GM20000 (cell line): Measurements from ENCODE around the gene INPP5B.

ENCODE experiments used
- DNase-seq: peaks from one replicate; pipeline ENCODE4 v3.0.0; 2012; ENCODE audit warnings: low spot score
- TF ChIP-seq, protein P1 (sequence below): IDR thresholded peaks from 2 replicates; pipeline ENCODE4 v1.5.1; 2012; ENCODE audit warnings: mild to moderate bottlenecking, control low read depth; ENCODE audit errors: extremely low read depth, missing control alignments

The INPP5B gene

DNA sequence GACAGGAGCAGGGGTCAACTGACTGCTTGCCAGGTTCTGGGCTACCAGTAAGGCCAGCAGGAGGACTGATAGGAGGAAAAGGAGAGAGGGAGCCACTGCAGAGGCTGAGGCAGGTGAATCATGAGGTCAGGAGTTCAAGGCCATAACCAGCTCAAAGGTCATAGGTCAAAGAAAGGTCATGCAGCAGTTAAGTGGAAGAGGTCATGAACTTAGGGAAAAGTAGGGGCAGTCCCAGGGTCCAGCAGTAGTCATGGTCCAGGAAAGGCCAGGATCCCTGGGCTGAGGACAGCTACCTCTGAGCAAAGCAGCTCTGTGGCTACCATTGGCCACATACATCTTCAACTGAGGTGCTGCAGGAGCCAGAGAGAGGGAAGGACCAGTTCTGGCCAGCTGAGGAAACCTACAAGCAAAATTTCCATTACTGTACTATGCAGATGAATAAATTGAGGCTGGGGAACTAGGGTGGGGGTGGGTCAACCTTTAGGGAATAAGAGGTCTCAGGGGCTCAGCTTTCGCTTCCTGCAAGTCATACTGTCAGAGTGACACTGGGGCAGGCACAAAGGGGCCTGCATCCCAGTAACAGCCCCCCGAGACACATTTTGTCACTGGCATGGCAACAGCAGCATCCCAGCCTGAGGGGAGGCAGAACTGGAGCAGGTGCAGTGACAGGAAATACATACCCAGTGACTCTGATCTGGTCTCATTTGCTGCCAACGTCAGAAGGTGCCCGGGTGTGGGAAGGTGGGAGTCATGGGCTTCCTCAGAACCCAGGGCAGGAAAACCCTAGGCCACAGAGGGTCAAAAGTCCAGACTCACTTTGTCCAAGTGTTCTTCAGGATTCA is 5.2 kb upstream of the INPP5B start:
- TF ChIP-seq, protein P1, sequence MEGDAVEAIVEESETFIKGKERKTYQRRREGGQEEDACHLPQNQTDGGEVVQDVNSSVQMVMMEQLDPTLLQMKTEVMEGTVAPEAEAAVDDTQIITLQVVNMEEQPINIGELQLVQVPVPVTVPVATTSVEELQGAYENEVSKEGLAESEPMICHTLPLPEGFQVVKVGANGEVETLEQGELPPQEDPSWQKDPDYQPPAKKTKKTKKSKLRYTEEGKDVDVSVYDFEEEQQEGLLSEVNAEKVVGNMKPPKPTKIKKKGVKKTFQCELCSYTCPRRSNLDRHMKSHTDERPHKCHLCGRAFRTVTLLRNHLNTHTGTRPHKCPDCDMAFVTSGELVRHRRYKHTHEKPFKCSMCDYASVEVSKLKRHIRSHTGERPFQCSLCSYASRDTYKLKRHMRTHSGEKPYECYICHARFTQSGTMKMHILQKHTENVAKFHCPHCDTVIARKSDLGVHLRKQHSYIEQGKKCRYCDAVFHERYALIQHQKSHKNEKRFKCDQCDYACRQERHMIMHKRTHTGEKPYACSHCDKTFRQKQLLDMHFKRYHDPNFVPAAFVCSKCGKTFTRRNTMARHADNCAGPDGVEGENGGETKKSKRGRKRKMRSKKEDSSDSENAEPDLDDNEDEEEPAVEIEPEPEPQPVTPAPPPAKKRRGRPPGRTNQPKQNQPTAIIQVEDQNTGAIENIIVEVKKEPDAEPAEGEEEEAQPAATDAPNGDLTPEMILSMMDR: no peak
- DNase-seq: no peak

DNA sequence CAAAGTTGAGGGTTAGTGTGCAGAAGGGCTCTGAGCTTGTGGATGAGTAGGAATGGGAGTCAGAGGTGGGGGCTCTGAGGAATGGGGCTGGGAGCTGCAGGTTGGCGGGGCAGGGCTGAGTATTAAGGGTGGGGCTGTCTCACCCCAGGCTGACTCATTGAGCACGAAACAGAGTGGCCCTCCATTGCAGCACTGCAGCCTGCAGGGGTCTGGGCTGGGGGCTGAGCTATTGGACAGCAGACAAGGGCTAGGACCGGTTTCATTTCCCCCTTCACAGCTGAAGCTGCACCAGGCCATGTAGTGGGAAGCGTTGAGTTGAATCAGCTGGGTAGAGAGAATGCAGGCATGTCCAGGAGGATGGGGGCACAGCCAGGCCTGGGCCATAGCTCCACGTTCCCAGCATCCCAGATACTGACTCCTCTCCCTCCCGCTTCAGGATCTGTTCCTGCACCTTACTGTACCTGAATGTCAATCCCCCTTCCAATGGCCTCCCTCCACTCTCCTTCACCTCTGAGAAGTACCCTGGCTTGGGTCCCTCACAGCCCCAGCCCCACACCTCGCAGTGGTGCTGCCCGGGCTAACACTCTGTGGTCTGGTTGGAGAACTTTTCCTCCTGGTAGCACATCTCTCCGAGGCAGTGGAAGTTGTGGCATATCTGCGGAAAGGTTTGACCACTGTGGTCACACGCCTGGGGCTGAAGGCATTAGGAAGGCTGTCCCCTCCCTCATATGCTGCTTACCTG is 4.4 kb upstream of the INPP5B start:
- TF ChIP-seq, protein P1: no peak
- DNase-seq: no peak

DNA sequence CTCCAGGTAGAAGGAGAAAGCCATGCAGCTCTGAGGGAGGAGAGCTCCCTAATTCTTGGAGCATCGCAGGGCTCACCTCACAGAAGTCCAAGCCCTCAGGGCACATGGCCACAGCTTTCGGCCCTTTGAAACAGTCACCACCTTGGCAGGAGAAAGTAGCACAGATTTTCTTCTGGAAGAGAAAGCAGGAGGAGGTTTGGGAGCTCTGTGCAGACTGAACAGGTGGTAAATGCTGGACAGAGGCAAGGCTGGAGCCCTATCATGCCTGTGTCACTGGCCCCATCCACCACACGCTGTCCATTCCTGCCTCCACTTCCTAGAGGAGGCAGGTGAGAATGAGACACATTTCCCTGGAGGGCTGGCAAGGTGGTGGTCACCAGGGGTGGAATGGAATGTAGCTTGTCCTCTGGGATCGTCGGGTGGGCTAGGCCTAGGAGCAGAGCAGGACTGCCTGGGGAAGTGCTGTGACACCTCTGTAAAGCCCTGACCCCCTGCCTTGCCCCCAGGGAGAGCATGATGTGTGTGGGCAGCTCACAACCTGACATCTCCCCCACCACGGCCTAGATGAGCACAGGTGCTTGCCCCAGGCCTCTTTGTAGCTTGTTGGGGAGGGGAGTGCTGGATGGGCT is 2.8 kb upstream of the INPP5B start:
- no peak for DNase-seq
- TF ChIP-seq, protein P1: no peak

DNA sequence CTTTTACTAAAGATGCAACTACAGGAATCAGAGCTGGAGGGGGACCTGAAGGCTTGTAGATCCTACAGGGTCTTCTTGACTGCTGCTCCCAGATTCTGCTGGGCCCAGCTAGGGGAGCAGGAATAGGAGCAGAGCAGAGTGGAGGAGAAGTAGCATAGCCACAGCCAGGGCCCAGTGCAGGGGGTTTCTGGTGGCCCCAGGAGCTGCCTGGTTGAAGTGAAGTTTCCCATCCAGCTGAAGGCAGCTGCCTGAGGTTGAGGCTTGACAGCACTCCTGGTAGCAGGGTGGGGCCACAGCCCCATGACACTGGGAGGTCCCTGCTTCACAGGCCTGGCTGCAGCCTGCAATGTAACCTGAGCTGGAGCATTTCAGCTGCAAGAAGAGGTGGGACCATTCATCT is 2.0 kb upstream of the INPP5B start:
- no peak for DNase-seq
- TF ChIP-seq, protein P1: no peak

DNA sequence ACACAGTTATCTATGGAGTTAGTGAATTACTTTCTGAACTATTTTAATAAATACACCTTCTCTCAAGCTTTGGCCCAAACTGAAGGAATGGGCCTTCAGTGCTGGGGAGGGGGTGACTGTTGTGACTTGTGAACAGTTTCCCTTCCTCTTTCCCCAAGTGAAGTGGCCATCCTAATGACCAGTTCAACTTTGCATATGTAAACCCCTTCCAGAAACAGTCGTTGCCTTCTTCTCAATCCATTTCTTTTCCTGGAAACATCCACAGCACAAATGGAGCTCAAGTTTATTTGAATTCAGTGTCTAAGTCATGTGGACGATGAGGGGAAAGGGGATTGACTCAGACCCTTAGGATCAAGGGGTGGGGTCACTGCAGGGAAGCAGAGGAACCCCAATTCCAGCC is 1.3 kb upstream of the INPP5B start:
- TF ChIP-seq, protein P1: no peak
- DNase-seq: no peak

DNA sequence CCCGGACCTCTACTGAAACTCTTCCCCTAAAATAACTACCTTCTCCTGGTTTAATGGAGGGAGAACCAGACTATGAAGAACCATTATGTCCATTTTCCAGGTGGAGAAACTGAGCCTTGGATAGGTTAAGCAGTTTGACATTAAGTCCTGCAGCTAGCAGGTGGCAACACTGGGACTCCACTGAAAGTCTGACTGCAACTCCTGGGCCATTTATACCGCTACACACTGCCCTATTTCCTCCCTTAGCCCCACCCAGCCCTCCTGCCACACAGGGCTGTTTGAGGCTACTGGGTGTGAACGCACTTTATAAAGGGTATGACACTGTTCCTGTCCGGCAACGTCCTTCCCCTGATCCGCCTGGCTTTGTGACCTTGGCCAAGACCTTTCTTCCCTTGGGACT is 511 bp upstream of the INPP5B start:
- TF ChIP-seq, protein P1: no peak
- DNase-seq: no peak
